HAP-1 (cell line): ENCODE measurements around the gene MAPRE2.
A peak's percentile ranks its signal among the peaks of the same experiment; 100 is the strongest.

Experiments
- DNase-seq, 2 experiments: peaks; one replicate each; pipeline ENCODE4 v3.0.0-alpha.2; 2016 to 2020; ENCODE audit warnings: low spot score in 2 of 2
- H3K27me3 ChIP-seq: fragments of 250-450 bp; sonication (Bioruptor Pico); 2 replicates; pipeline ENCODE4 v1.5.1; 2020; ENCODE audit warnings: low read depth, mild to moderate bottlenecking, moderate library complexity
- H3K36me3 ChIP-seq: fragments of 250-450 bp; sonication (Bioruptor Pico); replicated peaks from 2 replicates; pipeline ENCODE4 v1.5.1; 2020; ENCODE audit warnings: mild to moderate bottlenecking
- H3K4me1 ChIP-seq: fragments of 250-450 bp; sonication (Bioruptor Pico); 2 replicates; pipeline ENCODE4 v1.5.1; 2020; ENCODE audit warnings: mild to moderate bottlenecking
- H3K4me3 ChIP-seq: fragments of 250-450 bp; sonication (Bioruptor Pico); 2 replicates; pipeline ENCODE4 v1.5.1; 2020; ENCODE audit warnings: mild to moderate bottlenecking, moderate library complexity
- H3K9me3 ChIP-seq: fragments of 250-450 bp; sonication (Bioruptor Pico); 2 replicates; pipeline ENCODE4 v1.5.1; 2020; ENCODE audit warnings: mild to moderate bottlenecking, moderate library complexity
- in situ Hi-C: fragments of 300-500 bp; cut with MboI; formaldehyde crosslinking; loops from 3 replicates; pipeline ENCODE4 v1.14.3; 2020; ENCODE audit warnings: low sequenced_read_pairs, inconsistent platforms, mixed read lengths

The MAPRE2 gene

DNA sequence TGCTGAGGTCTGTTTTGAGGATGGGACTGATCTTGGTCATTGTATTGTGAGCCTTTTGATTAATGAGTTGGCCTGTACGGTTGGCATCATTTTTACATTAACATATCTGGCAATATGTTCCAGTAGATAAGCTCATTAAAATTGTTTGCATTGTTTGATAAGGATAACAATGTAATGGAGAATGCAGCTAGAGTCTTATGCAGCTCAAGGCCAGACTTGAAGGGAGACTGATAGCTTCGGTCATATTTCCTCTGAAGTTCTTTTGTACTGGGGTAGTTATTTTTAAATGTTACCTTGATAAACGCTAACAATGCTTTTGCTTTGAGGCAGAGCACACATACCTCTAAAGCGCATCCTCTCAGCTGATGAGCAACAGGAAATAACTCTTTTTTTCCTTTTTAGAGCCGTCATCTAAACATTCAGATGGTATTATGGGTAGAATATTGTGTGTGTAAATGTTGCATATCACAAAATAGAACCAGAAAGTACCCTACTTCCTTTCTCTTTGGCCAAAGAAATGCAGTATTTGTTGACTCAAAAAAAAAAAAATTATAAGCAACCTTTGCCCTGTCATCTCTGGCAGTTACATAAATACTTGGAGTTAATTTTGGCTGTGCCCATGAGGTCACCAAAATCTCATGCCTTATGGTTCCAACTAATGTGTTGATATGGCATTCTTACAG, 1.3 kb downstream of the MAPRE2 start:
- Histone ChIP-seq H3K27me3 (no peaks in the 10 kb centered on the region), H3K36me3 (no peaks in the 10 kb centered on the region), H3K4me1 (peaks cover 23% of the 10 kb centered on the region), H3K4me3 (peak overlapping the region; percentile 75), H3K9me3 (no peaks in the 10 kb centered on the region)
- no peak for DNase-seq
- in situ Hi-C loops, result no loop called here

DNA sequence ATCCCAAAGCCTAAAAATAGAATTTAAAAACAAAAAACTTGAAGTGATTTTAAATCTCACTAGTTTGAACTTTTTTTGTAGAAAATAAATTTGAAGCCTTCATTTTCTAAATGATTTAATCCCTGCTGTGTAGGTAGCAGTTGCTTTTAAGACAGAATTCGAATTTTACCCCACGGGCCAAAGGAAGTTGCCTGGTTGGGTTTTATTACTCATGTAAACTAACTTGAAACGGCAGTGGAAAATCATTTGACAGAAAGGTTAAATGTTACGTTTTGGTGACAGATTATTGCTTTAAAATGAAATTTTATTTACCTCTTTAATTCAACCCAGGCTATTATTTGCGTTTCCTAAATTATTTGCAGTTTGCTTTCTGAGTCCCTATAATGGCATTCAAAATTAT, 2.0 kb downstream of the MAPRE2 start:
- H3K4me3 ChIP-seq, result no peak overlapping the region
- no peaks in the 10 kb centered on the region for H3K36me3 ChIP-seq
- H3K27me3 ChIP-seq, result no peaks in the 10 kb centered on the region
- no peaks in the 10 kb centered on the region for H3K9me3 ChIP-seq
- peaks cover 23% of the 10 kb centered on the region for H3K4me1 ChIP-seq
- in situ Hi-C loops, result no loop called here
- DNase-seq, result no peak

DNA sequence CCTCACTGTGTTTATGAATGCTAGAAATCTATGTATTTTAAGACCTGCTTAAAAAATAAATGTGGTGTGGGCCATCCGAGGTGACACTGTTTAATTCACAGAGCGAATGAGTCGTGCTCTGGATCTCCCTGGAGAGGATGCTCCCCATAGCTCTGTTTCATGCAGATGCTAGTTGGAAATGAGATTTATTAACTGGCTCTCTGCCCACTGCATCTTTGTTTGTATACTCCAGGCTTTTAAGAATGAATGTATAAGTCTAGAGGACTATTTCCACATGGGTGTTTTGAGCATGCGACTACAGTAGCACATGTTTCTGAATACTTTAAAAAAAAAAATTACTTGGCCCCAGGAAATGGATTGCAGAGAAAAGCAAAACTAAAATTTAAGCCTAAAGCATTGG, 3.9 kb downstream of the MAPRE2 start:
- H3K27me3 ChIP-seq, result no peaks in the 10 kb centered on the region
- H3K36me3 ChIP-seq, result no peaks in the 10 kb centered on the region
- in situ Hi-C loops, result no loop called here
- H3K4me3 ChIP-seq, result no peak overlapping the region
- no peak for DNase-seq
- H3K4me1 ChIP-seq, result peaks cover 24% of the 10 kb centered on the region
- H3K9me3 ChIP-seq, result no peaks in the 10 kb centered on the region

DNA sequence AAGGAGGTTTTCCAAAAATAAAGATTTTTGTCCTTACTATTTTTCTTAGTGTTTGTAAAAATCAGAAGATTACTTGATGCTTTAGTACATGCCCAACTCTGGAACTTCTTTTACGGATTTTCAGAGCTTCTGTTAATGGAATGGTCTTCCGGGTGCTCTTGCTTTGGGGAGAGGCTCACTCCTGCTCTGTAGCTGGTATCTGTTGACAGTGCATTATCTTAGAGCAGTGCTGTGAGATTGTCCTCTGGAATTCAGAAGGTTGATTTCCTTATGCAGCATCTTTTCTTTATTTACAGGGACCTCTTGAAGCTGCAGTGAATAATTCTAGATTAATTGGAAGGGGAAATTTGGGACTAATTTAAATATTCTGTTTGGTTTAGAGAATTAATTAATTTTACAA, 4.6 kb downstream of the MAPRE2 start:
- Histone ChIP-seq H3K27me3 (no peaks in the 10 kb centered on the region), H3K9me3 (no peaks in the 10 kb centered on the region), H3K4me3 (no peak overlapping the region), H3K4me1 (peaks cover 26% of the 10 kb centered on the region), H3K36me3 (no peaks in the 10 kb centered on the region)
- DNase-seq, result no peak
- in situ Hi-C loops, result no loop called here

GRCh38 chr18:35047697-35048292, 6.6 kb downstream of the MAPRE2 start:
- in situ Hi-C loops, result no loop called here
- no peaks in the 10 kb centered on the region for H3K36me3 ChIP-seq
- H3K4me1 ChIP-seq, result peaks cover 22% of the 10 kb centered on the region
- H3K9me3 ChIP-seq, result no peaks in the 10 kb centered on the region
- DNase-seq, result no peak
- no peak overlapping the region for H3K4me3 ChIP-seq
- no peaks in the 10 kb centered on the region for H3K27me3 ChIP-seq

GRCh38 chr18:35049111-35050027, 8.2 kb downstream of the MAPRE2 start:
- Histone ChIP-seq H3K4me1 (peaks cover 13% of the 10 kb centered on the region), H3K36me3 (no peaks in the 10 kb centered on the region), H3K4me3 (no peak overlapping the region), H3K27me3 (no peaks in the 10 kb centered on the region), H3K9me3 (no peaks in the 10 kb centered on the region)
- in situ Hi-C loops, result no loop called here
- no peak for DNase-seq

DNA sequence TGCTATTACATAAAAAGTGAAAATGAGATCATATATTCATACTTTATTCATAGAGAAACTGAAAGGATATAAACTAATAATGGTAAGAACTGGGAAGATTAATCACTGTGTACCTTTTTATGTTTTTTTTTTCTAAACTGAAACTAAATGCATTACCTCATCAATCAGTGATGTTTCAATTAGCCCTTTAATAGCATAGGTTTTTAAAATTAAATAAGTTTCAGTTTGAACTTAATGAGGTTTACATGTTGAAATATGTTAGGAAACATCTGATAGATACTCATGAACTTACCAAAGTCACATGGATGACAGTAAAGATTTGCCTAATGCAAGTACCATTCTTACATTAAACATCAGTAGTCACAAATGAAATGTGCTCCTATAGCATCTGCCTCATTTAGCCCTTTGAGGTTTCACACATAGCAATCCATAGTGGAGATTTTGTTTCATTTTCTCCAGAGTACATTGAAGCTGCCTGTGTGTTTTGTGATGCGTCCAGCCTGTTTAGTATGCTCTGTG, 8.9 kb downstream of the MAPRE2 start:
- H3K27me3 ChIP-seq, result no peaks in the 10 kb centered on the region
- H3K36me3 ChIP-seq, result no peaks in the 10 kb centered on the region
- peaks cover 13% of the 10 kb centered on the region for H3K4me1 ChIP-seq
- H3K9me3 ChIP-seq, result no peaks in the 10 kb centered on the region
- H3K4me3 ChIP-seq, result no peak overlapping the region
- DNase-seq, result no peak
- in situ Hi-C loops, result no loop called here

GRCh38 chr18:35050705-35051195, 9.5 kb downstream of the MAPRE2 start:
- in situ Hi-C loops, result no loop called here
- H3K36me3 ChIP-seq, result no peaks in the 10 kb centered on the region
- DNase-seq, result no peak
- peaks cover 13% of the 10 kb centered on the region for H3K4me1 ChIP-seq
- no peaks in the 10 kb centered on the region for H3K27me3 ChIP-seq
- no peaks in the 10 kb centered on the region for H3K9me3 ChIP-seq
- H3K4me3 ChIP-seq, result no peak overlapping the region

DNA sequence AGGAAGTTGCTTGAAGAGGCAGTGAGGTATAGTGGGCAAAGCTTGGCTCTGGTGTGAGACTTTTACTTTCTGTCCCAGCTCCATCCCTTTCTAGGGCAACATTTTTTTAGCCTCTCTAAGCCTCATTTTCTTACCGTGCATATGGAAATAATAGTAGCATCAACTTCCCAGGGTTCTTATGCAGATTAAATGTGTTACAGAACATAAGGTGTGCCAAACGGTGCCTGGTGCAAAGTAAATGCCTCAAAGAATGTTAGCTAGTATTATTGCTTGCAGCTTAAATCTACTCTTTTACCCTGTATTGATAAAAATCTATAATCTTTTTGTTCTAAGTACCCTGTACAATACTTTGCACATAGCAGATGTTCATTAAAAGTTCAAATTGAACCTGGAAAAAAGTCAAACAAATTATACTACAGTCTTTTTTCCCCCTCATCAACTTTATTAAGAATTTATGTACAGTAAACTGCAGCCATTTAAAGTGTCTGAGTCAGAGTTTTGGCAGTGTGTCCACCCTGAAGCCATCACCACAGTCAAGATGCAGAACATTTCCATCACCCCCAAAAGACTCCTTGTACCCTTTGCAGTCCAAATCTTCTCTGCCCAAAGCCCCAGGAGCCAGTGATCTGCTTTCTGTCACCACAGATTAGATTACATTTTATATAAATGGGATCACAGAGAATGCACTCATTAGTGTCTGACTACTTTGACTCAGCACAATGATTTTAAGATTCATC, 10.6 kb downstream of the MAPRE2 start:
- DNase-seq, result no peak
- Histone ChIP-seq H3K4me1 (peaks cover 13% of the 10 kb centered on the region), H3K27me3 (no peaks in the 10 kb centered on the region), H3K9me3 (no peaks in the 10 kb centered on the region), H3K4me3 (no peak overlapping the region), H3K36me3 (no peaks in the 10 kb centered on the region)
- in situ Hi-C loops, result no loop called here

GRCh38 chr18:35054401-35054800, 13.2 kb downstream of the MAPRE2 start:
- Histone ChIP-seq H3K4me3 (no peak overlapping the region), H3K36me3 (no peaks in the 10 kb centered on the region), H3K9me3 (no peaks in the 10 kb centered on the region), H3K4me1 (peaks cover 13% of the 10 kb centered on the region), H3K27me3 (no peaks in the 10 kb centered on the region)
- no peak for DNase-seq
- in situ Hi-C loops, result no loop called here

DNA sequence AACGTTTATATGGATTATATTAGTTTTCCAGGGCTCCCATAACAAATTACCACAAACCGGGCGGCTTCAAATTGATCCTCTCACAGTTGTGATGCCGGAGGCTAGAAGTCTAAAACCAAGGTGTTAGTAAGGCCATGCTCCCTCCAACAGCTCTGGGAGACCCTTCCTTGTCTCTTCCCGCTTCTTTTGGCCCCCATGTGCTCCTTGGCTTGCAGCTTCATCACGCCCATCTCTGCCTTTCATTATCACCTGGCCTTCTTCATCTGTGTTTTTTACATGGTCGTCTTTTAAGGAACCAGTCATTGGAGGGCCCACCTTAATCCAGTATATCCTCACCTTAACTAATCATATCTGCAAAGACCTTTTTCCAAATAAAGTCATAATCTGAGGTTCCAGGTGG, 13.9 kb downstream of the MAPRE2 start:
- in situ Hi-C loops, result no loop called here
- Histone ChIP-seq H3K27me3 (no peaks in the 10 kb centered on the region), H3K4me1 (peaks cover 12% of the 10 kb centered on the region), H3K4me3 (no peak overlapping the region), H3K36me3 (no peaks in the 10 kb centered on the region), H3K9me3 (no peaks in the 10 kb centered on the region)
- no peak for DNase-seq

- H3K27me3 ChIP-seq, result no peaks in the 10 kb centered on the region
- peaks cover 13% of the 10 kb centered on the region for H3K4me1 ChIP-seq
- in situ Hi-C loops, result no loop called here
- DNase-seq, result no peak
- no peaks in the 10 kb centered on the region for H3K9me3 ChIP-seq
- no peaks in the 10 kb centered on the region for H3K36me3 ChIP-seq
- no peak overlapping the region for H3K4me3 ChIP-seq
Measured at GRCh38 chr18:35055726-35056125, 14.5 kb downstream of the MAPRE2 start.

DNA sequence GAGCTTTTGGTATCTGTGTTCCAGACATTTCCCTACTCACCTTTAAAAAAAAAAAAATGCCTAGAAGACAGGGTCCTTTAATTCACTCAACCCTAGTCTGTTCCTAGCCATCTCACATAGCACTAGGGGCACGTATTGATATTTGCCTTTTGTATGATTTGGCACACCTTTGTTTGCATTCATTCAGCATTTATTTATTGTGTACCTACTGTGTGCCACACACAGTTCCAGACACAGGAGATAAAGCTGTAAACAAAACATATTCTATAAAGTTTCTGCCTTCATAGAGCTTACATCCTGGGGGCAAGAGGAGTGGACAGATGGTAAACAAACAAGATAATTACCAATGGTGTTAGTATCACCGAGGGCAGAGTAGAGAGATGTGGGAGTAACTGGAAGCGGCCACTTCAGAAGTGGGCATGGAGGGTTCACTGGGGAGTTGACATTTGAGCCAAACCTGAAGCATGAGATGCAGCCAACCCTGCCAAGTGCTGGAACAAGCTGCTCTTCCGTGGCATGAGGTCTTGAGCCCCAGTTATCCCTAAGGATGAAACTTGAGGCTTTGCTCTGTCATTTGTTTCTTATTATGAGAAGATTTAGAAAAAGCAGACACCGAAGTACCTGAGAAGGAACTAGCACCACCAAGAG, 18.2 kb downstream of the MAPRE2 start:
- H3K4me1 ChIP-seq, result peaks cover 20% of the 10 kb centered on the region
- no peak overlapping the region for H3K4me3 ChIP-seq
- no peak for DNase-seq
- no peaks in the 10 kb centered on the region for H3K9me3 ChIP-seq
- no peaks in the 10 kb centered on the region for H3K36me3 ChIP-seq
- in situ Hi-C loops, result no loop called here
- H3K27me3 ChIP-seq, result no peaks in the 10 kb centered on the region
